Astrocyte of the cerebellum (primary cell): ENCODE measurements around the gene TRABD2B.

Source experiments
- DNase-seq: peaks from one replicate; pipeline ENCODE4 v3.0.0-alpha.2; 2011; ENCODE audit warnings: low read depth
- H3K4me3 ChIP-seq: 2 replicates; pipeline ENCODE4 v1.5.1; 2011; ENCODE audit warnings: mild to moderate bottlenecking, low read depth, low read length, moderate library complexity
- CTCF ChIP-seq: IDR thresholded peaks from 2 replicates; pipeline ENCODE4 v1.5.1; 2012; ENCODE audit warnings: low read length, low read depth, moderate library complexity, mild to moderate bottlenecking; ENCODE audit errors: missing control alignments
- in situ Hi-C: cut with HindIII; loops from 2 replicates; pipeline ENCODE4 v1.10.0; 2017; ENCODE audit warnings: low sequenced_read_pairs

Gene TRABD2B

GRCh38 chr1:47875036-47875435, 122.1 kb downstream of the TRABD2B start:
- no peak for DNase-seq
- no peak for TF ChIP-seq CTCF
- no peak overlapping the region for H3K4me3 ChIP-seq
- in situ Hi-C loops, result no loop called here

- DNase-seq, result no peak
- in situ Hi-C loops, result no loop called here
- no peak overlapping the region for H3K4me3 ChIP-seq
- TF ChIP-seq CTCF, result no peak
These were observed 123.8 kb downstream of the TRABD2B start for GRCh38 chr1:47873337-47873736.

- in situ Hi-C loops, result no loop called here
These were observed 124.3 kb downstream of the TRABD2B start for GRCh38 chr1:47872886-47873285.

GRCh38 chr1:47871799-47872353, 125.3 kb downstream of the TRABD2B start:
- H3K4me3 ChIP-seq, result no peak overlapping the region
- in situ Hi-C loops, result no loop called here
- DNase-seq, result no peak
- no peak for TF ChIP-seq CTCF

More at GRCh38 chr1:47872886-47873285, 124.3 kb downstream of the TRABD2B start:
- H3K4me3 ChIP-seq, result no peak overlapping the region
- TF ChIP-seq CTCF, result no peak
- DNase-seq, result no peak

GRCh38 chr1:47870946-47871676, 126.1 kb downstream of the TRABD2B start:
- TF ChIP-seq CTCF, result no peak
- DNase-seq, result no peak
- in situ Hi-C loops, result no loop called here
- no peak overlapping the region for H3K4me3 ChIP-seq

- no peak for TF ChIP-seq CTCF
- no peak for DNase-seq
- H3K4me3 ChIP-seq, result no peak overlapping the region
- in situ Hi-C loops, result no loop called here
These were observed 126.7 kb downstream of the TRABD2B start for GRCh38 chr1:47870480-47870879.

- no peak overlapping the region for H3K4me3 ChIP-seq
- in situ Hi-C loops, result no loop called here
- DNase-seq, result no peak
- TF ChIP-seq CTCF, result no peak
These were observed 128.9 kb downstream of the TRABD2B start for GRCh38 chr1:47868348-47868676.
